K562 (cell line): ENCODE results near the gene COQ9. TPM values are rescaled to one million over a fixed set of nuclear protein-coding genes. Genes with fewer than 3 reads are reported as not detected.

ENCODE experiments used
- ATAC-seq: fragments of 200-7000 bp; cut with Tn5 transposase; 3 replicates; pipeline ENCODE4 v1.9.1; 2020; ENCODE audit warnings: moderate library complexity
- BruUV-seq: library from RNA; stranded (reverse); fragments of 400-500 nt; replicated peaks from 2 replicates; lab custom pipeline; 2021; lab: Mats Ljungman, UMichigan
- CTCF ChIA-PET: fragments of 300-600 bp; formaldehyde crosslinking; extraction: SDS; loops from one replicate; lab custom pipeline; 2021; ENCODE audit warnings: low intra/inter-chr PET ratio; lab: Yijun Ruan, JAX
- POLR2A ChIA-PET: fragments of 300-600, 350-650 bp; sonication (Branson Sonifier 250); formaldehyde crosslinking; extraction: SDS; loops from one replicate; lab custom pipeline; 2021; ENCODE audit warnings: antibody characterized with exemption, inconsistent platforms; lab: Yijun Ruan, JAX
- DNase-seq, 4 experiments: peaks; one replicate each; pipeline versions ENCODE4 v3.0.0 to v3.0.0-alpha.2; 2011 to 2018; ENCODE audit warnings: low spot score in 3 of 4, mixed read lengths in 3 of 4; ENCODE audit errors: extremely low read depth in 1 of 4
- FAIRE-seq: peaks from 2 replicates; lab custom pipeline; 2011; peaks lifted over from hg19 to GRCh38; lab: Jason Lieb, UNC
- H2AFZ ChIP-seq: 2 replicates; pipeline ENCODE4 v1.6.0; 2011; ENCODE audit warnings: low read depth, low read length, control low read depth, inconsistent platforms
- H3K27ac ChIP-seq: fragments of 200-600 bp; 3 replicates; pipeline ENCODE4 v1.8.0; 2011; ENCODE audit warnings: low read depth, mild to moderate bottlenecking, control low read depth, inconsistent platforms, low read length, moderate library complexity, mixed read lengths; ENCODE audit errors: extremely low read depth
- H3K27me3 ChIP-seq, 2 experiments: fragments of 300-600 bp in 1 of 2; 2 replicates in 1 of 2; 3 replicates in 1 of 2; pipeline versions ENCODE4 v1.6.0 to v1.8.0; 2011; ENCODE audit warnings: inconsistent platforms in 2 of 2, low read length in 2 of 2, mild to moderate bottlenecking in 1 of 2, mixed read lengths in 1 of 2, moderate library complexity in 1 of 2; ENCODE audit not compliant: control insufficient read depth in 2 of 2, insufficient read depth in 2 of 2
- H3K36me3 ChIP-seq: fragments of 300-600 bp; 3 replicates; pipeline ENCODE4 v1.8.0; 2011; ENCODE audit warnings: mild to moderate bottlenecking, low read length, inconsistent platforms; ENCODE audit not compliant: control insufficient read depth, insufficient read depth
- H3K4me1 ChIP-seq, 2 experiments: fragments of 200-600 bp in 1 of 2; replicated peaks in 1 of 2; 2 replicates in 1 of 2; 3 replicates in 1 of 2; pipeline versions ENCODE4 v1.5.1 to v1.8.0; 2011; ENCODE audit warnings: inconsistent platforms in 2 of 2, low read length in 2 of 2, mild to moderate bottlenecking in 1 of 2, mixed read lengths in 1 of 2, moderate library complexity in 1 of 2; ENCODE audit not compliant: control insufficient read depth in 2 of 2, insufficient read depth in 2 of 2
- H3K4me2 ChIP-seq: 2 replicates; pipeline ENCODE4 v1.6.1; 2011; ENCODE audit warnings: low read length, control low read depth, inconsistent platforms, mixed read lengths; ENCODE audit not compliant: insufficient read depth
- H3K4me3 ChIP-seq: fragments of 200-600 bp; sonication (generic), shearing (Covaris generic); 2 replicates; pipeline ENCODE4 v1.5.1; 2016; ENCODE audit warnings: control low read depth, inconsistent platforms
- H3K79me2 ChIP-seq: fragments of 200-600 bp; 3 replicates; pipeline ENCODE4 v1.8.0; 2011; ENCODE audit warnings: low read length, inconsistent platforms; ENCODE audit not compliant: control insufficient read depth, insufficient read depth
- H3K9ac ChIP-seq, 2 experiments: 2 replicates each; pipeline versions ENCODE4 v1.6.0 to v1.6.1; 2011; ENCODE audit warnings: low read depth in 2 of 2, low read length in 2 of 2, control low read depth in 1 of 2, inconsistent platforms in 1 of 2, mild to moderate bottlenecking in 1 of 2, mixed read lengths in 1 of 2; ENCODE audit not compliant: insufficient read depth in 1 of 2
- H3K9me1 ChIP-seq: one replicate; pipeline ENCODE4 v1.6.0; 2011; ENCODE audit warnings: inconsistent platforms, mild to moderate bottlenecking, low read length, moderate library complexity; ENCODE audit not compliant: control insufficient read depth, insufficient read depth
- H3K9me3 ChIP-seq: replicated peaks from 2 replicates; pipeline ENCODE4 v1.5.1; 2011; ENCODE audit warnings: low read depth, low read length, inconsistent platforms; ENCODE audit not compliant: control insufficient read depth, insufficient read depth
- H4K20me1 ChIP-seq: replicated peaks from 2 replicates; pipeline ENCODE4 v1.6.1; 2011; ENCODE audit warnings: low read length, inconsistent platforms, mixed read lengths; ENCODE audit not compliant: control insufficient read depth, insufficient read depth
- CBFA2T3 ChIP-seq: fragments of 450-650 bp; IDR thresholded peaks from 2 replicates; pipeline ENCODE4 v1.6.1; 2017
- CTBP1 ChIP-seq: fragments of 450-650 bp; IDR thresholded peaks from 2 replicates; pipeline ENCODE4 v1.6.1; 2016; ENCODE audit warnings: borderline replicate concordance
- MITF ChIP-seq: IDR thresholded peaks from 2 replicates; pipeline ENCODE4 v1.6.1; 2014; ENCODE audit warnings: antibody characterized with exemption
- PRDM10 ChIP-seq: fragments of 450-650 bp; IDR thresholded peaks from 2 replicates; pipeline ENCODE4 v1.6.1; 2018; ENCODE audit not compliant: partially characterized antibody
- ZBTB7A ChIP-seq: IDR thresholded peaks from 2 replicates; pipeline ENCODE4 v1.6.1; 2011; ENCODE audit warnings: low read depth, mild to moderate bottlenecking, low read length, moderate library complexity, borderline replicate concordance; ENCODE audit not compliant: control insufficient read depth
- ZFX ChIP-seq: sonication (generic); formaldehyde crosslinking; IDR thresholded peaks from 2 replicates; pipeline ENCODE4 v1.8.0; 2022; ENCODE audit warnings: mild to moderate bottlenecking, missing genetic modification reagents, moderate library complexity
- ZKSCAN3 ChIP-seq: fragments of 250-450 bp; sonication (Bioruptor Pico); IDR thresholded peaks from 2 replicates; pipeline ENCODE4 v1.4.0; 2020
- WGBS: fragments of 100-300 bp; shearing (Covaris generic); methylation state at CpG from one replicate; pipeline ENCODE4 v1.1.6; 2016; ENCODE audit warnings: low coverage, mixed read lengths; ENCODE audit not compliant: insufficient coverage; ENCODE audit errors: missing lambda C conversion rate; 5-methylcytosine and 5-hydroxymethylcytosine counted together
- in situ Hi-C: fragments of 300-500 bp; cut with MboI; formaldehyde crosslinking; loops from 4 replicates; pipeline ENCODE4 v1.15.0; 2018; ENCODE audit warnings: inconsistent platforms, mixed read lengths
- intact Hi-C: fragments of 100-400 bp; cut with micrococcal nuclease; formaldehyde crosslinking; loops from 2 replicates; pipeline ENCODE4 v1.14.2; 2022
- polyA plus RNA-seq, 8 experiments: library from polyadenylated mRNA; depleted of rRNA in 4 of 8; stranded (reverse) in 5 of 8; unstranded in 3 of 8; fragments of >200 nt; fragmentation: Nextera tagmentation in 2 of 8; fragmentation: Illumina TruSeq in 1 of 8; extraction: Ambion mirVana in 2 of 8; extraction: Trizol in 1 of 8; gene quantifications; 2 replicates each; pipeline versions ENCODE4 v1.2.1 to v1.2.3, GENCODE V29; 2011 to 2014; ENCODE audit warnings: inconsistent platforms in 1 of 8, missing spikeins in 1 of 8
- total RNA-seq, 7 experiments: library from RNA; depleted of rRNA in 6 of 7; stranded (reverse); fragments of >200 nt in 6 of 7; fragmentation: Illumina TruSeq in 2 of 7; extraction: Trizol in 2 of 7; gene quantifications; 2 replicates each; pipeline versions ENCODE4 v1.2.1 to v1.2.3, GENCODE V29; 2011 to 2021; ENCODE audit warnings: low replicate concordance in 1 of 7

The COQ9 gene
- total and polyA plus RNA-seq, 9 of the 15 experiments (the other 6 are each of a cell fraction or from before 2014, with no cell fraction given): 35.0 to 139 (median 71.4) TPM

- TF ChIP-seq ZKSCAN3 (no peak), PRDM10 (peak; percentile 78), CTBP1 (0 out of 2 replicates have a peak, but pooled peaks have one; percentile 1)
Observed at GRCh38 chr16:57484515-57485005, 37.3 kb downstream of the COQ9 start (continued).

GRCh38 chr16:57485091-57485915, 38.0 kb downstream of the COQ9 start:
- ATAC-seq: no peak
- DNase-seq: peak in 1 of 4 experiments; percentile 4
- H3K9ac ChIP-seq: peak overlapping the region; percentile 43 to 91; a peak in 3 of 4 replicates
- H3K4me1 ChIP-seq: peaks cover 10 to 42% of the 10 kb centered on the region in 2 experiments; a peak in 4 of 5 replicates
- H3K79me2 ChIP-seq: no peaks in the 10 kb centered on the region
- no peak overlapping the region for H3K27ac ChIP-seq
- H3K4me2 ChIP-seq: peak overlapping the region; percentile 80
- H3K27me3 ChIP-seq: no peaks in the 10 kb centered on the region
- peak overlapping the region; percentile 44 for H3K4me3 ChIP-seq
- CTCF ChIA-PET: no interaction called here
- WGBS: 64% methylated on average over 14 of the region's 14 CpGs
- intact Hi-C loops (no loop called here), in situ Hi-C loops (no loop called here)
- no peaks in the 10 kb centered on the region for H4K20me1 ChIP-seq
- no peaks in the 10 kb centered on the region for H3K9me1 ChIP-seq
- TF ChIP-seq MITF: no peak
- TF ChIP-seq CBFA2T3: no peak
- peak; percentile 3; the same call in 1 of the 2 replicates for TF ChIP-seq ZFX (CRISPR knock-in tag)
- TF ChIP-seq ZBTB7A: 0 out of 2 replicates have a peak, but pooled peaks have one; percentile 3
- no peaks in the 10 kb centered on the region for H3K9me3 ChIP-seq
- H3K36me3 ChIP-seq: no peaks in the 10 kb centered on the region
- POLR2A ChIA-PET: interaction anchor here (0.7 kb wide), 1 partner anchor 8 kb away, joined by 3 read pairs; no protein-coding TSS in a partner anchor
- H2AFZ ChIP-seq: peak overlapping the region; percentile 87
- BruUV-seq: TSS peak; percentile 60
- FAIRE-seq: no peak
